CD1c-positive myeloid dendritic cell (primary cell): ENCODE results near the gene WDFY4.
"Not testable (repeated sequence)": the region's sequence is repeated elsewhere in the genome, so short reads cannot be mapped to it uniquely, and the experiment has no call there.

ENCODE experiments used
- DNase-seq: peaks from one replicate; pipeline ENCODE4 v3.0.0-alpha.2; 2016; ENCODE audit errors: extremely low spot score

WDFY4 gene

GRCh38 chr10:48684792-48685623 lies at the start of gene WDFY4:
Gene WDFY4, plus strand, starts transcription at chr10:48684873. Its CDS starts 24,860 bp downstream, at chr10:48709733.
- peak; percentile 91 for DNase-seq

- no peak for DNase-seq
These were observed 49.6 kb upstream of the WDFY4 start for GRCh38 chr10:48634984-48635557.

GRCh38 chr10:48636231-48636630 lies 48.4 kb upstream of the WDFY4 start:
- no peak for DNase-seq

GRCh38 chr10:48636901-48637300 lies 47.8 kb upstream of the WDFY4 start:
- no peak for DNase-seq

GRCh38 chr10:48638158-48638557 lies 46.5 kb upstream of the WDFY4 start:
- DNase-seq, result no peak

- peak; percentile 51 for DNase-seq
These were observed 45.7 kb upstream of the WDFY4 start for GRCh38 chr10:48638739-48639527.

GRCh38 chr10:48639632-48640031 lies 45.0 kb upstream of the WDFY4 start:
- peak; percentile 77 for DNase-seq

- peak; percentile 53 for DNase-seq
These were observed 44.3 kb upstream of the WDFY4 start for GRCh38 chr10:48640326-48640725.

GRCh38 chr10:48641099-48641690 lies 43.5 kb upstream of the WDFY4 start:
- not testable (repeated sequence) for DNase-seq

GRCh38 chr10:48645600-48645999 lies 39.1 kb upstream of the WDFY4 start:
- no peak for DNase-seq

GRCh38 chr10:48647073-48647472 lies 37.6 kb upstream of the WDFY4 start:
- not testable (repeated sequence) for DNase-seq

GRCh38 chr10:48648172-48648942 lies 36.3 kb upstream of the WDFY4 start:
- no peak for DNase-seq

- DNase-seq, result no peak
These were observed 35.2 kb upstream of the WDFY4 start for GRCh38 chr10:48649349-48649944.

GRCh38 chr10:48651293-48651692 lies 33.4 kb upstream of the WDFY4 start:
- DNase-seq, result no peak

GRCh38 chr10:48651839-48652238 lies 32.8 kb upstream of the WDFY4 start:
- no peak for DNase-seq

GRCh38 chr10:48652344-48652743 lies 32.3 kb upstream of the WDFY4 start:
- DNase-seq, result peak; percentile 76

GRCh38 chr10:48653347-48653746 lies 31.3 kb upstream of the WDFY4 start:
- no peak for DNase-seq

- no peak for DNase-seq
These were observed 30.6 kb upstream of the WDFY4 start for GRCh38 chr10:48653944-48654698.

- DNase-seq, result peak; percentile 85
These were observed 29.0 kb upstream of the WDFY4 start for GRCh38 chr10:48655411-48656240.
